Epithelial cell of proximal tubule (primary cell): Measurements from ENCODE around the gene ITGA11. TPM values are rescaled to one million over a fixed set of nuclear protein-coding genes. Genes with fewer than 3 reads are reported as not detected.

ENCODE experiments used
- DNase-seq: peaks from one replicate; pipeline ENCODE4 v3.0.0-alpha.2; 2011; ENCODE audit warnings: low read depth
- H3K4me3 ChIP-seq: 2 replicates; pipeline ENCODE4 v1.5.1; 2011; ENCODE audit warnings: low read depth, mild to moderate bottlenecking, low read length
- total RNA-seq: library from RNA; depleted of rRNA; stranded (reverse); fragments of >200 nt; gene quantifications from 2 replicates; pipeline ENCODE4 v1.2.3, GENCODE V29; 2015
- TF ChIP-seq, protein P1 (sequence below): conservative IDR thresholded peaks from 2 replicates; pipeline ENCODE4 v1.5.1; 2012; ENCODE audit warnings: low read depth, mild to moderate bottlenecking, low read length

ITGA11 gene
- total RNA-seq, 1 donor from 2014 or later, result 1.6 TPM

DNA sequence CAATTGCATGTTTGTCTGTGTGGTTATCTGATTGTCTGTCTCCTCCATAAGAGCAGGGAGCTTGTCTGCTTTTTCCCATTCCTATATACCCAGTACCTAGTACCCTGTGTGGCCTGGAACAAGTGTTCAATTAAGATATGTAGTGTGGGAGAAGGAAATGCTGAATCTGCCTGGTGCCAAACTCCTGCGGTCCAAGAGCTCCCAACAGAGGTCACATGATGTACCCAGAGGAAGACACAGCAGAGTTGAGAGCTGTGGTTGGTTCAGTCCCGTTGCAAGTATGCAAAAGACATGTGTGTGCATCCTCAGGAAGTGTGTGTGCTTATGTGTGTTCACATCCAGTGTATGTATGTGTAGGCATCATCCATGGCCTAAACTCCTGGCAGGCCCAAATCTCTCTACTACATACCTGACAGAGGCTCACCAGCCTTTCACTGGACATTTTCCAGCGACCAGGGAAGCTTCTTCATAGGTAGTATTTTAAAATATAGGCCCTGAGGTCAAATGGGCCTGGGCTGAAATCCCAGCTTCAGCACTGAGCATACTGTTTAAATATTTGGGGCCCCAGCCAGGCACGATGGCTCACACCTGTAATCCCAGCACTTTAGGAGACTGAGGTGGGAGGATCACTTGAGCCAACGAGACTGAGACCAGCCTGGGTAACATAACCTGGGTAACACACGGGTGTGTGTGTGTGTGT is 34.0 kb upstream of the ITGA11 start:
- DNase-seq, result no peak
- TF ChIP-seq, protein P1, sequence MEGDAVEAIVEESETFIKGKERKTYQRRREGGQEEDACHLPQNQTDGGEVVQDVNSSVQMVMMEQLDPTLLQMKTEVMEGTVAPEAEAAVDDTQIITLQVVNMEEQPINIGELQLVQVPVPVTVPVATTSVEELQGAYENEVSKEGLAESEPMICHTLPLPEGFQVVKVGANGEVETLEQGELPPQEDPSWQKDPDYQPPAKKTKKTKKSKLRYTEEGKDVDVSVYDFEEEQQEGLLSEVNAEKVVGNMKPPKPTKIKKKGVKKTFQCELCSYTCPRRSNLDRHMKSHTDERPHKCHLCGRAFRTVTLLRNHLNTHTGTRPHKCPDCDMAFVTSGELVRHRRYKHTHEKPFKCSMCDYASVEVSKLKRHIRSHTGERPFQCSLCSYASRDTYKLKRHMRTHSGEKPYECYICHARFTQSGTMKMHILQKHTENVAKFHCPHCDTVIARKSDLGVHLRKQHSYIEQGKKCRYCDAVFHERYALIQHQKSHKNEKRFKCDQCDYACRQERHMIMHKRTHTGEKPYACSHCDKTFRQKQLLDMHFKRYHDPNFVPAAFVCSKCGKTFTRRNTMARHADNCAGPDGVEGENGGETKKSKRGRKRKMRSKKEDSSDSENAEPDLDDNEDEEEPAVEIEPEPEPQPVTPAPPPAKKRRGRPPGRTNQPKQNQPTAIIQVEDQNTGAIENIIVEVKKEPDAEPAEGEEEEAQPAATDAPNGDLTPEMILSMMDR, result no peak

DNA sequence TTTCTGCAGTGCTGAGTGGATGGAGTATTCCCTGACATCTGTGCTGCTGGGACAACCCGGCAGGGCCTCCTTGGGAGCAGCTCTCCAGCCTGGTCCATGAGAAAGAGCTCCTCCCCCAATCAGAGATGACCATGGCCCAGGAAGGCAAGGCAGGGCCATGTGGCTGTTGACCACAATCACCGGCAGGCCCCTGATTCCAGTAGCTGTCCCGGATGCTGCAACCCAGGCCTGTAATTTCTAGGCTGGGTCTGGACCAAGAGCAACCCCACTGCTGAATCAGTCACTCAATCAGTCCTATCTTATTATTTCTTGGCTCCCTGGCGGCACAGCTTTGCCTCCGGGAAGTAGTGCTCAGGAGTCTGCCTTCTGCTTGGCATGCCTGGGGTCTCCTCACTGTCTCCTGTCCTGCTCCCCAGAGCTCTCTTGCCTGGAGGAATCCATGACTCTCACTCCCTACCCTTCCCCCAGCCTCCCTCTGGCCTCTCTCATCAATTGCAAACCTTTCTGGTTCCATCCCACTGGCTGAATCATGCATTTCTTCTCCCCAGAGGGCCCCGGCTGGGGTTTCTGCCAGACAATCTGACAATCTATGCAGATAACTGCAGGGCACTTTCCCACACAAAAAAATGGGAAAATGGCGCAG is 32.6 kb upstream of the ITGA11 start:
- no peak overlapping the region for H3K4me3 ChIP-seq
- TF ChIP-seq, protein P1, result no peak
- no peak for DNase-seq

More for the DNA sequence above, 34.0 kb upstream of the ITGA11 start:
- H3K4me3 ChIP-seq, result no peak overlapping the region

GRCh38 chr15:68463996-68464395 is 32.0 kb upstream of the ITGA11 start:
- no peak overlapping the region for H3K4me3 ChIP-seq
- TF ChIP-seq, protein P1, result no peak
- no peak for DNase-seq

GRCh38 chr15:68463444-68463843 is 31.5 kb upstream of the ITGA11 start:
- DNase-seq, result no peak
- TF ChIP-seq, protein P1, result no peak
- no peak overlapping the region for H3K4me3 ChIP-seq

GRCh38 chr15:68460166-68460565 is 28.2 kb upstream of the ITGA11 start:
- TF ChIP-seq, protein P1, result no peak
- no peak for DNase-seq
- no peak overlapping the region for H3K4me3 ChIP-seq

GRCh38 chr15:68450192-68450591 is 18.2 kb upstream of the ITGA11 start:
- H3K4me3 ChIP-seq, result no peak overlapping the region
- no peak for DNase-seq
- TF ChIP-seq, protein P1, result no peak
